ENCODE results near the gene SPA17.
A peak's percentile ranks its signal among the peaks of the same experiment; 100 is the strongest.

Gene SPA17

GRCh38 chr11:124727474-124727873, 53.8 kb downstream of the SPA17 start:
- DNase-seq, result no peak

GRCh38 chr11:124728134-124728533, 54.4 kb downstream of the SPA17 start:
- no peak for DNase-seq

GRCh38 chr11:124729571-124729970, 55.9 kb downstream of the SPA17 start:
- DNase-seq, result no peak

GRCh38 chr11:124732230-124732629, 58.5 kb downstream of the SPA17 start:
- DNase-seq, result no peak

GRCh38 chr11:124736736-124737135, 63.0 kb downstream of the SPA17 start:
- no peak for DNase-seq

- DNase-seq, result no peak
These were observed 64.1 kb downstream of the SPA17 start for GRCh38 chr11:124737638-124738305.

GRCh38 chr11:124738713-124739478, 65.2 kb downstream of the SPA17 start:
- DNase-seq, result no peak

- DNase-seq, result peak; percentile 85
These were observed 66.0 kb downstream of the SPA17 start, which contains the start of gene NRGN for GRCh38 chr11:124739479-124740276. NRGN (plus strand) TSS chr11:124739942; CDS start chr11:124740085, 143 bp downstream.

GRCh38 chr11:124740277-124740882, 66.7 kb downstream of the SPA17 start:
- DNase-seq, result peak; percentile 64

- no peak for DNase-seq
These were observed 68.9 kb downstream of the SPA17 start for GRCh38 chr11:124742555-124742954.

GRCh38 chr11:124743050-124743449, 69.3 kb downstream of the SPA17 start:
- DNase-seq, result no peak

GRCh38 chr11:124745270-124745834, 71.6 kb downstream of the SPA17 start:
- DNase-seq, result no peak

- peak; percentile 44 for DNase-seq
These were observed 72.3 kb downstream of the SPA17 start for GRCh38 chr11:124745835-124746620.

GRCh38 chr11:124746621-124747243, 73.0 kb downstream of the SPA17 start:
- peak; percentile 85 for DNase-seq

All from CD4-positive, alpha-beta T cell treated with Interleukin-10 for 1 hour (primary cell).